ENCODE data around the gene CACNA1G.

The CACNA1G gene

GRCh38 chr17:50584116-50584515 is 23.6 kb downstream of the CACNA1G start:
- no peak for DNase-seq (ENCODE audit: extremely low read depth, low read depth)
- TF ChIP-seq CTCF (IDR thresholded peaks at IDR 0.05; ENCODE audit: low read depth, low read length): no peak

GRCh38 chr17:50584749-50585148 is 24.2 kb downstream of the CACNA1G start:
- DNase-seq (ENCODE audit: extremely low read depth, low read depth): no peak
- no peak for TF ChIP-seq CTCF (IDR thresholded peaks at IDR 0.05; ENCODE audit: low read depth, low read length)

GRCh38 chr17:50585346-50585745 is 24.8 kb downstream of the CACNA1G start:
- no peak for DNase-seq (ENCODE audit: extremely low read depth, low read depth)
- no peak for TF ChIP-seq CTCF (IDR thresholded peaks at IDR 0.05; ENCODE audit: low read depth, low read length)

- no peak for DNase-seq (ENCODE audit: extremely low read depth, low read depth)
- TF ChIP-seq CTCF (IDR thresholded peaks at IDR 0.05; ENCODE audit: low read depth, low read length): no peak
Observed at GRCh38 chr17:50585891-50586290, 25.4 kb downstream of the CACNA1G start.

- no peak for TF ChIP-seq CTCF (IDR thresholded peaks at IDR 0.05; ENCODE audit: low read depth, low read length)
- no peak for DNase-seq (ENCODE audit: extremely low read depth, low read depth)
Observed at GRCh38 chr17:50586421-50587247, 26.1 kb downstream of the CACNA1G start.

- DNase-seq (ENCODE audit: extremely low read depth, low read depth): no peak
- no peak for TF ChIP-seq CTCF (IDR thresholded peaks at IDR 0.05; ENCODE audit: low read depth, low read length)
Observed at GRCh38 chr17:50587571-50587970, 27.1 kb downstream of the CACNA1G start.

GRCh38 chr17:50588391-50589049 is 28.0 kb downstream of the CACNA1G start:
- no peak for DNase-seq (ENCODE audit: extremely low read depth, low read depth)
- TF ChIP-seq CTCF (IDR thresholded peaks at IDR 0.05; ENCODE audit: low read depth, low read length): no peak

Data from AG09319 (cell line).